ENCODE measurements around the gene HUS1B. TPM values are rescaled to one million over a fixed set of nuclear protein-coding genes. Genes with fewer than 3 reads are reported as not detected.

Gene HUS1B
- 1 to 10 TPM in 3 of 4 donors, not detected in 1; 3.3 to 8.4 (median 7.5) TPM for total RNA-seq

DNA sequence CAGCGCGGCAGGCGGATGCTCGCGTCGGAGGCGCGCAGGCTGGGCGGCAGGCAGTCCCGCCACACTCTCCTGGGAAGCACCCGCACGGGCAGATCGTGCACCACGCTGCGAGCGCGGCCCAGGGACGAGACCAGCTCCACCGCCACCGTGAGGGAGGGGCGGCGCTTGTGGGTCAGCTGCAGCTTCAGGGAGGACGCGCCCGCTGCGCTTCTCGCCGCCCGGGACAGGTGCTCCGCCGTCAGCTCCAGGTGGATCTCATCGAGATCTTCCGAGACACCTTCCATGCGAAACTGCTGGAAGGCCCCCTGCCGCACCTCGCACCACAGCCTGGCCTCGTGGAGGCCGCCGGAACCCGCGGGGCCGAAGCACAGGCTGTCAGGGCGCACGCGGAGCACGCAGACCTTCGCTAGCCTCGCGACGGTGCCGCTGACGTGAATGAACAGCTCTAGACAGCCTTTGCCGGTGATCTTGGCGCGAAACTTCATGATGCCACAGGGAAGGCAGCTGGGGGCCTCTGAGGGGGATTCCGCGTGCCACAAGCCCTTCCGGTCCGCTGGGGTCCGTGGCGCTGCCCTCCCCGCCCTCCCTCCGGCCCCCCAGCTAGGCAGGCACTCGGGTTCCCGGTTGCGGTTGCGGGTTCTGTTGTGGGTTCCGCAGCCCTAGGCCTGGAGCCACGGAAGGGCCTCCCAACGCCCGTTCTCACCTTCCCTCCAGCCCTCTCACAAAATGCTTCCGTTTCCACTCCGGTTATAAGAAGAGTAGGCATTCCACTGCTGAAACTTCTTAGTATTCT, at the start of gene HUS1B:
HUS1B (minus strand) TSS at position 641 of the 793 bp plus-strand sequence; CDS start at position 485, 156 bp downstream.
- H3K9me3 ChIP-seq: peaks cover 0 to 17% (median 2%) of the 10 kb centered on the region in 4 donors
- peaks cover 0 to 28% (median 10%) of the 10 kb centered on the region in 4 donors for H3K4me1 ChIP-seq
- peaks cover 0 to 24% (median 0%) of the 10 kb centered on the region in 3 donors for H3K36me3 ChIP-seq
- no peak for DNase-seq (ENCODE audit: low spot score in 2 of 2)
- 97 to 98% methylated on average over 71 to 72 of the region's 73 CpGs for WGBS, 2 donors
- TF ChIP-seq EP300 (IDR thresholded peaks at IDR 0.05): no peak
- TF ChIP-seq, protein P1, sequence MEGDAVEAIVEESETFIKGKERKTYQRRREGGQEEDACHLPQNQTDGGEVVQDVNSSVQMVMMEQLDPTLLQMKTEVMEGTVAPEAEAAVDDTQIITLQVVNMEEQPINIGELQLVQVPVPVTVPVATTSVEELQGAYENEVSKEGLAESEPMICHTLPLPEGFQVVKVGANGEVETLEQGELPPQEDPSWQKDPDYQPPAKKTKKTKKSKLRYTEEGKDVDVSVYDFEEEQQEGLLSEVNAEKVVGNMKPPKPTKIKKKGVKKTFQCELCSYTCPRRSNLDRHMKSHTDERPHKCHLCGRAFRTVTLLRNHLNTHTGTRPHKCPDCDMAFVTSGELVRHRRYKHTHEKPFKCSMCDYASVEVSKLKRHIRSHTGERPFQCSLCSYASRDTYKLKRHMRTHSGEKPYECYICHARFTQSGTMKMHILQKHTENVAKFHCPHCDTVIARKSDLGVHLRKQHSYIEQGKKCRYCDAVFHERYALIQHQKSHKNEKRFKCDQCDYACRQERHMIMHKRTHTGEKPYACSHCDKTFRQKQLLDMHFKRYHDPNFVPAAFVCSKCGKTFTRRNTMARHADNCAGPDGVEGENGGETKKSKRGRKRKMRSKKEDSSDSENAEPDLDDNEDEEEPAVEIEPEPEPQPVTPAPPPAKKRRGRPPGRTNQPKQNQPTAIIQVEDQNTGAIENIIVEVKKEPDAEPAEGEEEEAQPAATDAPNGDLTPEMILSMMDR (IDR thresholded peaks at IDR 0.05): no peak
- TF ChIP-seq POLR2A (IDR thresholded peaks at IDR 0.05): no peak
- no peak within 1 kb of the TSS for H3K4me3 ChIP-seq
- H3K27me3 ChIP-seq: no peaks in the 10 kb centered on the region
- no peak within 1 kb of the TSS for H3K27ac ChIP-seq

GRCh38 chr6:706146-706545, 49.2 kb upstream of the HUS1B start:
- no peak overlapping the region for H3K4me3 ChIP-seq
- DNase-seq (ENCODE audit: low spot score in 2 of 2): no peak
- TF ChIP-seq, protein P1 (IDR thresholded peaks at IDR 0.05): no peak
- TF ChIP-seq POLR2A (IDR thresholded peaks at IDR 0.05): no peak
- TF ChIP-seq EP300 (IDR thresholded peaks at IDR 0.05): no peak
- H3K9me3 ChIP-seq: no peaks in the 10 kb centered on the region
- no peaks in the 10 kb centered on the region for H3K36me3 ChIP-seq
- H3K27ac ChIP-seq: no peak overlapping the region
- peaks cover 0 to 8% (median 3%) of the 10 kb centered on the region in 4 donors for H3K4me1 ChIP-seq
- peaks cover 0 to 4% of the 10 kb centered on the region in 2 donors for H3K27me3 ChIP-seq
- 87 to 88% methylated on average over 6 of the region's 6 CpGs for WGBS, 2 donors

DNA sequence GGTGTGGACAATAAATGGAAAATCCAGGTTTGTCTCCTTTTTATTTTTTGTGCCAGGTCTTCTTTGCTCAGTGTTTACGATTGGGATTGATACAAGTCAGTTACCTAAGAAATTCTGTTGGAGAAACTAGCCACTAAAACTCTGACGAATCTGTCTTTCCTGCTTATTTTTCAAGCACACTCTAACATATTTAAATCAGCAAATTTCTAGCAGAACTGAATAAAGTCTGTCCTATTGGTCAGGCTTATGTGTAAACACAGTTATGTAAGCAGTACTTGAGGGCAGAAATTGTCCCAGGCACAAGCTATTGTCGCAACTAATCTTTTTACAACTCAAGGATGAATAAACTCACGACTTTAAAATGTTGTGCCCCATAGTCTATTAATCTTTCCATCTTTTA, 48.1 kb upstream of the HUS1B start:
- H3K4me1 ChIP-seq: peaks cover 0 to 2% (median under 1%) of the 10 kb centered on the region in 4 donors
- no peak for DNase-seq (ENCODE audit: low spot score in 2 of 2)
- H3K27ac ChIP-seq: no peak overlapping the region
- WGBS, 2 donors: 57 to 58% methylated on average over 4 of the region's 4 CpGs
- TF ChIP-seq, protein P1 (IDR thresholded peaks at IDR 0.05): no peak
- TF ChIP-seq EP300 (IDR thresholded peaks at IDR 0.05) (no peak), POLR2A (IDR thresholded peaks at IDR 0.05) (no peak)
- H3K9me3 ChIP-seq: no peaks in the 10 kb centered on the region
- H3K4me3 ChIP-seq: no peak overlapping the region
- H3K27me3 ChIP-seq: peaks cover 0 to 4% of the 10 kb centered on the region in 2 donors
- H3K36me3 ChIP-seq: no peaks in the 10 kb centered on the region

DNA sequence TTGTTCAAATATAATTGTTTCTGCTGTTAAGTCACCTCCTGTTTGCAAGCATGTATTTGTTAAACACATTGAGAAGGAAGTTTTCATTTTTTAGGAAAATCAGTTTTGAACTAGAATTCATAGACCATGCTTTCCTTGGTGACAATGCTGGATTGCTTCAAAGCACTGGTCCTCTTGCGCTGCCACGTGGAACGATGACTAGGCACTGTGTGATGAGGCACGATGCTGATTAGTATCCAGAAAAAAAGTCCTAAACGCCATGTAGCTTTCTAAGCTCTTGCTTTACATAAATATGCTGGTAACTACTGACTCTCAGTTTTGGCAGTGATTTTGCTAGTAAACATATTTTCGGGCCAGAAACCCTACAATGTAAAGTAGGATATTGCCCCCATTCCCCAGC, 47.1 kb upstream of the HUS1B start:
- H3K9me3 ChIP-seq: no peaks in the 10 kb centered on the region
- H3K4me3 ChIP-seq: no peak overlapping the region
- DNase-seq (ENCODE audit: low spot score in 2 of 2): no peak
- no peaks in the 10 kb centered on the region for H3K36me3 ChIP-seq
- H3K4me1 ChIP-seq: no peaks in the 10 kb centered on the region
- H3K27me3 ChIP-seq: peaks cover 0 to 4% of the 10 kb centered on the region in 2 donors
- no peak overlapping the region for H3K27ac ChIP-seq
- 74 to 80% methylated on average over 6 of the region's 6 CpGs for WGBS, 2 donors
- no peak for TF ChIP-seq EP300 (IDR thresholded peaks at IDR 0.05)
- no peak for TF ChIP-seq POLR2A (IDR thresholded peaks at IDR 0.05)
- TF ChIP-seq, protein P1 (IDR thresholded peaks at IDR 0.05): no peak

DNA sequence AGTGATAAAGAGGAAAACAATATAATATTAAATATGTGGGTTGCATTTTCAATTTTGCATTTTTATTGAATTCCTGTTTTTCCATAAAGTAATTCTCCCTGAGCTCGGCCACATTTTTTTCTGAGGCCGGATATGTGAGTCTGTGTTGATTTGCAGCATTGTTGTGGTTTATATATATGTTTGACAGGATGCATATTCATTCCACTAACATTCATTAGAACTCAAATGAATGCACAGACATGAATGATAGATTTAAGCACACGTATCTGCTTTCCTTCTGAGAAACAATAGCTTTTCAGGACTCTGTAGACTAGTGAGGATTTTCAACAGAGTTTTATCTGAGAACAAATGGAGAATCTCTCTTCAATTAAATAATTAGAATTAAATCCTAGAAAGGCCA, 46.7 kb upstream of the HUS1B start:
- TF ChIP-seq POLR2A (IDR thresholded peaks at IDR 0.05) (no peak), EP300 (IDR thresholded peaks at IDR 0.05) (no peak)
- TF ChIP-seq, protein P1 (IDR thresholded peaks at IDR 0.05): no peak
- Histone ChIP-seq H3K4me1 (no peaks in the 10 kb centered on the region), H3K4me3 (no peak overlapping the region), H3K36me3 (no peaks in the 10 kb centered on the region), H3K27ac (no peak overlapping the region), H3K27me3 (peaks cover 0 to 4% of the 10 kb centered on the region in 2 donors), H3K9me3 (no peaks in the 10 kb centered on the region)
- WGBS, 2 donors: 72 to 81% methylated on average over 3 of the region's 3 CpGs
- DNase-seq (ENCODE audit: low spot score in 2 of 2): no peak

All from tibial nerve (tissue), 4 donors.